Chondrocyte (in vitro differentiated cells): Measurements from ENCODE around the gene HTR3D. TPM values are rescaled to one million over a fixed set of nuclear protein-coding genes. Genes with fewer than 3 reads are reported as not detected.

Experiments used
- DNase-seq: peaks from one replicate; pipeline ENCODE4 v3.0.0; 2021; ENCODE audit warnings: mixed read lengths, low spot score
- H3K27ac Mint-ChIP-seq: one replicate; pipeline ENCODE4 v1.8.0; 2021; ENCODE audit warnings: mild to moderate bottlenecking, moderate library complexity, mixed read lengths; ENCODE audit not compliant: unreplicated experiment
- H3K27me3 Mint-ChIP-seq: 2 replicates; pipeline ENCODE4 v1.8.0; 2021; ENCODE audit warnings: low read depth, mixed read lengths
- H3K36me3 Mint-ChIP-seq: 2 replicates; pipeline ENCODE4 v1.8.0; 2021; ENCODE audit warnings: low read depth, mixed read lengths
- H3K4me1 Mint-ChIP-seq: 2 replicates; pipeline ENCODE4 v1.8.0; 2021; ENCODE audit warnings: low read depth, mild to moderate bottlenecking, mixed read lengths
- H3K4me3 Mint-ChIP-seq: one replicate; pipeline ENCODE4 v1.8.0; 2021; ENCODE audit warnings: mild to moderate bottlenecking, moderate library complexity, mixed read lengths; ENCODE audit not compliant: unreplicated experiment
- H3K9me3 Mint-ChIP-seq: 2 replicates; pipeline ENCODE4 v1.8.0; 2021; ENCODE audit warnings: low read depth, mixed read lengths
- long read RNA-seq: library from polyadenylated mRNA; stranded (forward); transcript quantifications from one replicate; pipeline ENCODE4 v2.0.0, GENCODE V29; 2021
- total RNA-seq: library from RNA; stranded (reverse); gene quantifications from 3 replicates; pipeline ENCODE4 v1.2.1, GENCODE V29; 2021
- TF ChIP-seq, protein P1 (sequence below): fragments of 200-600 bp; sonication (generic); IDR thresholded peaks from 2 replicates; pipeline ENCODE4 v1.5.0; 2021; ENCODE audit warnings: antibody characterized with exemption, mild to moderate bottlenecking, moderate library complexity

HTR3D gene, protein sequence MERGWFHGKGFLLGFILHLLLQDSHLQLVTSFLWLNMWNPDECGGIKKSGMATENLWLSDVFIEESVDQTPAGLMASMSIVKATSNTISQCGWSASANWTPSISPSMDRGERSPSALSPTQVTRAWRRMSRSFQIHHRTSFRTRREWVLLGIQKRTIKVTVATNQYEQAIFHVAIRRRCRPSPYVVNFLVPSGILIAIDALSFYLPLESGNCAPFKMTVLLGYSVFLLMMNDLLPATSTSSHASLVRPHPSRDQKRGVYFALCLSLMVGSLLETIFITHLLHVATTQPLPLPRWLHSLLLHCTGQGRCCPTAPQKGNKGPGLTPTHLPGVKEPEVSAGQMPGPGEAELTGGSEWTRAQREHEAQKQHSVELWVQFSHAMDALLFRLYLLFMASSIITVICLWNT
- total RNA-seq: not detected in 3 replicates
- long read RNA-seq: 0 reads

DNA sequence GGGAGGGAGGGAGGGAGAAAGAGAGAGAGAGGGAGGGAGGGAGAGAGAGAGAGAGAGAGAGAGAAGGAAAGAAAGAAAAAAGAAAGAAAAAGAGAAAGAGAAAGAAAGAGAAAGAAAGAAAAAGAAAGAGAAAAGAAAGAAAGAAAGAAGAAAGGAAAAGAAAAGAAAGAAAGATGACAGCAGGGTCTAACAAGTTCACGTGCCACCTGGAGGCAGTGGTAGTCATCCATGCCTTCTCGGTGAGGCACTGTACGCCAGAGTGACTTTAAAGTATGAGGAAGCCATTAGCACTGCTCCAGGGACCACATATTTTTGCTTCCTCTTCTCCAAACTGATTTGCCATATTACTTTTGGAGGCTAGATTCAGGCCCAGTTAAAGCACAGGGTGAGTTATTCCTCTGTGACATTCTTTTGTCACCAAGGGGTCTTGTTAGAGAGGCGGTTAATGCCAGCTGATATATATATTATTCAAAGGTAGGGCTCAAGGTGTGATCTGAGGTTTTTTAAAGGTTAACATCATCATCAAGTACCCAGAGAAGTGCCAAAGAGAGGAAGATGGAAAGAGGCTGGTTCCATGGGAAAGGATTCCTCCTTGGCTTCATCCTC is at the start of gene HTR3D:
HTR3D (plus strand) TSS at position 556 of the 606 bp plus-strand sequence; CDS start at position 556, 0 bp downstream.
- TF ChIP-seq, protein P1, sequence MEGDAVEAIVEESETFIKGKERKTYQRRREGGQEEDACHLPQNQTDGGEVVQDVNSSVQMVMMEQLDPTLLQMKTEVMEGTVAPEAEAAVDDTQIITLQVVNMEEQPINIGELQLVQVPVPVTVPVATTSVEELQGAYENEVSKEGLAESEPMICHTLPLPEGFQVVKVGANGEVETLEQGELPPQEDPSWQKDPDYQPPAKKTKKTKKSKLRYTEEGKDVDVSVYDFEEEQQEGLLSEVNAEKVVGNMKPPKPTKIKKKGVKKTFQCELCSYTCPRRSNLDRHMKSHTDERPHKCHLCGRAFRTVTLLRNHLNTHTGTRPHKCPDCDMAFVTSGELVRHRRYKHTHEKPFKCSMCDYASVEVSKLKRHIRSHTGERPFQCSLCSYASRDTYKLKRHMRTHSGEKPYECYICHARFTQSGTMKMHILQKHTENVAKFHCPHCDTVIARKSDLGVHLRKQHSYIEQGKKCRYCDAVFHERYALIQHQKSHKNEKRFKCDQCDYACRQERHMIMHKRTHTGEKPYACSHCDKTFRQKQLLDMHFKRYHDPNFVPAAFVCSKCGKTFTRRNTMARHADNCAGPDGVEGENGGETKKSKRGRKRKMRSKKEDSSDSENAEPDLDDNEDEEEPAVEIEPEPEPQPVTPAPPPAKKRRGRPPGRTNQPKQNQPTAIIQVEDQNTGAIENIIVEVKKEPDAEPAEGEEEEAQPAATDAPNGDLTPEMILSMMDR: no peak
- H3K4me3 Mint-ChIP-seq: no peak within 1 kb of the TSS
- H3K27ac Mint-ChIP-seq: no peak within 1 kb of the TSS
- no peaks in the 10 kb centered on the region for H3K36me3 Mint-ChIP-seq
- no peak for DNase-seq
- H3K9me3 Mint-ChIP-seq: no peaks in the 10 kb centered on the region
- H3K27me3 Mint-ChIP-seq: peaks cover 28% of the 10 kb centered on the region
- H3K4me1 Mint-ChIP-seq: no peaks in the 10 kb centered on the region

DNA sequence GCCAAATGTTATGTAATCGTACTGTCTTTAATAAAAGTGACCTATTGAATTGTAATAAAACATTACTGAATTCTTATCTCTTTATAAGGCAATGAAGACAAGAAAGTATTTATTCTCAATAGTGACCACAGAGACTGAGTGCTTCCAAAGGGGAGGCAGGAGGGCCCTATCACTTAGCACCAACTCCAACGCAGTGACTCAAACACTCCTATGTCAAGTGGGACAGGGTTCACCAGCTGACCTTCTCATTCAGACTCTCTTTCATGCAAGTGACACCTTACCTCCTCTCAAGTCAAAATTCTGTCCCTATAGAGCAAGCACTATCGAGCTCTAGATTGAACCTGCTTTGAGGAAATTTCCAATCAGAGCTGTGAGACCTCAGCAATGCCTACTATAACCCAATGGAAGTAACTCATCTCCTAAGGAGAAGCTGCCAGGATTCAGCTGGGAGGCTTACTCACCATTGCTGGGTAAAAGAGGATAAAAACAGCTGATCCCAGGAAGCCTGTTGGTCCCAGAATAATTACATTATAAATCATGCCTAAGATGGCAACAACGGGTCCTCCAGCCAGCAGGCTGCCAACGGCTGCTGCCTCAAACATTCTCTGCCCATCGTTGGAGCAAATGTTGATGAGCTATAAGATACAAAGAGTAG is 49.4 kb upstream of the HTR3D start:
- Mint-ChIP-seq H3K4me3 (no peak overlapping the region), H3K9me3 (no peaks in the 10 kb centered on the region), H3K4me1 (peaks cover 7% of the 10 kb centered on the region), H3K36me3 (peaks cover 25% of the 10 kb centered on the region), H3K27me3 (no peaks in the 10 kb centered on the region), H3K27ac (no peak overlapping the region)
- no peak for DNase-seq
- TF ChIP-seq, protein P1: no peak

DNA sequence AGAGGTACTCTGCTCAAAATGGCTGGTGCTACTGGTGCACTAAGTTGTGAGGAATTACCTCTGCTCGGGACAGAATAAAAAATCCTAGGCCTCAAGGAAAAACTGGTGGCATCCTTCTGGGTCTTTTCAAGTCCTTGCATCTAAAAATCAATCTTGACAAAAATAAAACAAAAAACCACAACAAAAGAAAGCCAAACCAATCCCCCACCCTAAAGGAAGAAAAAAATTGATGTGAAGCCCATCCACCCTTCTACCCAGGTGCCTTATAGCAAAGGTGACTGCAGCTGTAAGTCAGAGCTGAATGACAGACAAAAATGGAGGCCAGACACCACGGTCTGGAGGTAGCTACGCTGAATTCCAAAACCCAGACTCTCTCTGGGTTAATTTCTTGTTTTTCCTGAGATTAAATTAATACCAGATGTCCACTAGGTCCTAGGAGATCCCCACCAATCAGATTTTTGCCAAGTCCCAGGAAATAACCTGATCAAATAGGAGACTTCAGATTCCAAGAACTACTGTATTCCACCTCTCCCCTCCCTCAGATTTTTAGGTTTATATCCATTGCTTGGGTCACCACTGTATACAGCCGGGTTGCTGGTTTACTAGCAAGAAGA is 47.3 kb upstream of the HTR3D start:
- Mint-ChIP-seq H3K27ac (no peak overlapping the region), H3K4me3 (no peak overlapping the region), H3K4me1 (peaks cover 3% of the 10 kb centered on the region), H3K36me3 (peaks cover 34% of the 10 kb centered on the region), H3K9me3 (no peaks in the 10 kb centered on the region), H3K27me3 (no peaks in the 10 kb centered on the region)
- DNase-seq: no peak
- TF ChIP-seq, protein P1: no peak

DNA sequence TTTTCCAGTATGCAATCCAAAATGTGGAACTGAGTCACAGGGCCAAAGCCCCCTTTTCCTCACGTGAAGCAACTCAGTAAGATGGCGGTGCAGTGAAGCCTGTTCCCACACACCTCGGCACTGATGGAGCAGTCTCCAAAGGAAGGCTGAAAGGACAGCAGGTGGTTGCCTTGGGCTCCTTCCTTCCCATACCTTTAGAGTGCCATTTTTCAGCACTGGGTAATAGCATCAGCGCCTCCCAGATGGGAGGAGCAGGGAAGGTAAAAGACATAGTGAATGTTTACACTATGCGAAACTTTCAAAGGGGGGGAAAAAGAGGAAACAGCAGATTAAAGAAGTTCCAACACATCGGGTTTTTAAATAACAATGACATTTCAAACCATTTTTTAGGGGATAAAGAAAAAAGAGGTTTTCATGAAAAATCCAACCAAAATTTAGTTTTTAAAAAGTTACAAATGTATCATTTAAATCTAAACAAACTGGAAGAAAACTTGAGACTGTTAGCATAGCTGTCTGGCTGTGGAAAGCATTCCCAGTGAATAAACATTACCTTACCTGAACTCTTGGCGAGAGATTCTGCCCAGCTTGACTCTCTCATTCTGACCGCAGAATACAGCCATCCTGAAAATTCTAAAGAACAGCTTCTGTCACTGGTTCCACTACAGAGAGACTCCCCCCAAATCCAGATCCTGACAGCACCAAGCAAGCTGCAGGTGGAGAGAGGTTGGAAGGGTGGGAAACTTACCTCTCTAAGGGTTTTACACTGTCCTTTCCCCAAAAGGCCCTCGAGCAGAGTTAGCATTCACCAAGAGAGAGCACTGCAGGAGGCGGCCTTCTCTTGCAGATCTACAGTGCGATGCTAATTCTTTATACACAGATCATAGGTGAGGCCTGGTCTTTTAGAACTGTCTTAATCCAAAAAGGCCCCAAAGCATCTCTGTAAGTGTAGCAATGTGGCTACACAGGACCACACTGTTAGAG is 46.5 kb upstream of the HTR3D start:
- H3K4me3 Mint-ChIP-seq: no peak overlapping the region
- H3K27ac Mint-ChIP-seq: no peak overlapping the region
- peaks cover 34% of the 10 kb centered on the region for H3K36me3 Mint-ChIP-seq

More for the DNA sequence above, 46.5 kb upstream of the HTR3D start:
- Mint-ChIP-seq H3K4me1 (peaks cover 3% of the 10 kb centered on the region), H3K27me3 (no peaks in the 10 kb centered on the region), H3K9me3 (no peaks in the 10 kb centered on the region)
- no peak for DNase-seq
- TF ChIP-seq, protein P1: no peak
